AG04450 (cell line): Measurements from ENCODE around the gene MSANTD7. TPM values are rescaled to one million over a fixed set of nuclear protein-coding genes. Genes with fewer than 3 reads are reported as not detected.
"Not testable (repeated sequence)": the region's sequence is repeated elsewhere in the genome, so short reads cannot be mapped to it uniquely, and the experiment has no call there.

Source experiments
- CTCF ChIA-PET: fragments of 300-600, 350-600 bp; formaldehyde crosslinking; extraction: SDS; loops from one replicate; lab custom pipeline; 2022; ENCODE audit warnings: antibody characterized with exemption, inconsistent platforms; lab: Charles Lee
- POLR2A ChIA-PET: fragments of 350-600 bp; formaldehyde crosslinking; extraction: SDS; loops from one replicate; lab custom pipeline; 2021; ENCODE audit warnings: antibody characterized with exemption, inconsistent platforms; lab: Yijun Ruan, JAX
- DNase-seq: peaks from one replicate; pipeline ENCODE4 v3.0.0-alpha.2; 2011; ENCODE audit warnings: low read depth, low spot score
- H3K27ac ChIP-seq: one replicate; pipeline ENCODE4 v1.5.1; 2012; ENCODE audit warnings: low read depth, low read length, control low read depth
- H3K27me3 ChIP-seq: one replicate; pipeline ENCODE4 v1.6.0; 2012; ENCODE audit warnings: low read length; ENCODE audit not compliant: control insufficient read depth, insufficient read depth
- H3K4me3 ChIP-seq: 2 replicates; pipeline ENCODE4 v1.5.1; 2011; ENCODE audit warnings: mild to moderate bottlenecking, low read depth, low read length, control low read depth
- H3K9me3 ChIP-seq: 2 replicates; pipeline ENCODE4 v1.5.1; 2012; ENCODE audit warnings: low read length; ENCODE audit not compliant: control insufficient read depth, insufficient read depth
- CTCF ChIP-seq: IDR thresholded peaks from 2 replicates; pipeline ENCODE4 v1.5.1; 2011; ENCODE audit warnings: low read depth, low read length, control low read depth, inconsistent platforms
- polyA plus RNA-seq: library from polyadenylated mRNA; depleted of rRNA; stranded (reverse); fragments of >200 nt; gene quantifications from 2 replicates; pipeline ENCODE4 v1.2.3, GENCODE V29; 2011

The MSANTD7 gene
- polyA plus RNA-seq, 1 experiment: 5.2 TPM

GRCh38 chr10:14806318-14806717 lies 31.8 kb upstream of the MSANTD7 start:
- no peak for DNase-seq
- ChIA-PET CTCF (no interaction called here), POLR2A (no interaction called here)
- Histone ChIP-seq H3K27ac (no peak overlapping the region), H3K27me3 (peaks cover 9% of the 10 kb centered on the region), H3K4me3 (no peak overlapping the region), H3K9me3 (no peaks in the 10 kb centered on the region)
- TF ChIP-seq CTCF: no peak

DNA sequence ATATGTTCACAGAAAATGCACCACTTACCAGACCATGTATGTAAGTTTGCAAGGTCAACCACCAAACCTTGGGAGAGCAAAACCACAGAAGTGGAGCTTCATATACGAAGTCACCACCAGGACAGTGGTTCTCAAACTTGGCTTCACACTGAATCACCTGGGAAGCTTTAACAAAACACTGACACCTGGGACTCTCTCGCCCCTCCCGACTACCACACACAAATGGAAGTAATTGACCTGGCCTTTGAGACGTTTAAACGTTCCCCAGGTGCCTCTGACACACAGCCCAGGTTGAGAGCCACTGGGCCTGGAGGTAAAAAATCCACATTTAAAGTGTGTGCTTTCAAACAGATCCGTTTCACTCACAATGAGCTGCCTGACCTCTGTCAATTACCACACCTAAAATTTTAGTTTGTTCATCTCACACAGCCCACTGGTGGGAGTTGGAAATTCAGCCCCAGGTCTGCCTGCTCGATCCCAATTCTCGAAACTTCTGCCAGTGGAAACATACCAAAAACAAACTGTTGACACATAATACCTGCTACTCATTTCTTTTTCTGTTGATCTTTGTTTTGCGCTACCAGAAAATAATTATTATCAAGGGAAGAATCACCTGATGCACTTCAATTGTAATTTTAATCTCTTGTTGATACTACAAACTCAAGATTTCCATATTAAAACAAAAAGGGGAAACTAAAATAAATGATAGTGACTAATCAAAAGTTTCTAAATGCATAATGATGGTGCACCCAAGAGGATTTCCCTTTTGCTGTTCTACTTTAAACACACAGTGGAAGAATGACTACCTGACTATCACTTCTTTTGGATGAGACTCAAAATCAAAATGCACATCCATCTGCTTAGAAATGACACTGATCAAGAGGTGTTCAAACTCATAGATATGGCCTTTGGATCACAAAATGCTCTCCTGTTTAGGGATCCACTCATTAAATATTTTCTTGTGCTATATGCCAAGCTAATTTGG lies 26.8 kb upstream of the MSANTD7 start:
- Histone ChIP-seq H3K27me3 (no peaks in the 10 kb centered on the region), H3K9me3 (no peaks in the 10 kb centered on the region), H3K4me3 (no peak overlapping the region), H3K27ac (no peak overlapping the region)
- CTCF ChIA-PET: no interaction called here
- POLR2A ChIA-PET: no interaction called here
- DNase-seq: no peak
- no peak for TF ChIP-seq CTCF

DNA sequence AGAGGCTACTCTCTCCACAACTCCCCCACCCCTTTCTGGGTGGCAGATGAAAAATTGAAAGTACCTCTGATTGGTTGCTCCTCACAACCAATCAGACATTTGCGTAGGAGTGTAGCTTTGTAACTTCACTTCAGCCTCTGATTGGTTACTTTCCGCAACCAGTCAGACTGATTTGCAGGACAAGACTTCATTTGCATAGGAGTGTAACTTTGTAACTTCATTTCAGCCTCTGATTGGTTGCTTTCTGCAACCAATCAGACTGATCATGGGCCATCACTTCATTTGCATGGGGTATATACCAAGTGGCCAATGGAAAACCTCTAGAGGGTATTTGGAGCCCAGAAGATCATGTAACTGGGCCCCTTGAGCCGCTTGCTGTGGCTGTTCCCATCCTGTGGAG lies 25.8 kb upstream of the MSANTD7 start:
- CTCF ChIA-PET: no interaction called here
- TF ChIP-seq CTCF: no peak
- H3K27ac ChIP-seq: no peak overlapping the region
- POLR2A ChIA-PET: no interaction called here
- H3K27me3 ChIP-seq: no peaks in the 10 kb centered on the region
- no peak overlapping the region for H3K4me3 ChIP-seq
- no peak for DNase-seq
- H3K9me3 ChIP-seq: no peaks in the 10 kb centered on the region

GRCh38 chr10:14815681-14816080 lies 22.4 kb upstream of the MSANTD7 start:
- DNase-seq: no peak
- Histone ChIP-seq H3K27me3 (no peaks in the 10 kb centered on the region), H3K27ac (no peak overlapping the region), H3K4me3 (no peak overlapping the region), H3K9me3 (no peaks in the 10 kb centered on the region)
- no peak for TF ChIP-seq CTCF
- ChIA-PET CTCF (interaction anchor here (0.7 kb wide), 1 partner anchor 16 kb away, joined by 3 read pairs; no protein-coding TSS in a partner anchor), POLR2A (interaction anchor here (0.7 to 0.8 kb wide), 2 partner anchors 13 to 282 kb away, joined by 3 to 7 read pairs; no protein-coding TSS in a partner anchor)

- H3K9me3 ChIP-seq, H3K27ac ChIP-seq, H3K4me3 ChIP-seq, CTCF ChIA-PET, DNase-seq, POLR2A ChIA-PET, H3K27me3 ChIP-seq: not testable (repeated sequence)
These were observed 21.4 kb upstream of the MSANTD7 start for GRCh38 chr10:14816717-14817116.
